Measurements from ENCODE around the gene MBD3L3. TPM values are rescaled to one million over a fixed set of nuclear protein-coding genes. Genes with fewer than 3 reads are reported as not detected.
A peak's percentile ranks its signal among the peaks of the same experiment; 100 is the strongest.

The MBD3L3 gene
- total and polyA plus RNA-seq, 5 donors from 2014 or later: not detected

GRCh38 chr19:7098096-7098495, 39.6 kb upstream of the MBD3L3 start:
- Histone ChIP-seq H3K27me3 (ENCODE audit: control insufficient read depth, insufficient read depth, low read length) (no peaks in the 10 kb centered on the region), H3K27ac (ENCODE audit: insufficient read depth, low read length, poor library complexity, severe bottlenecking) (no peak overlapping the region), H3K9me3 (ENCODE audit: control insufficient read depth in 2 of 2, low read length in 2 of 2) (peaks cover 11 to 31% of the 10 kb centered on the region in 2 experiments), H3K4me1 (ENCODE audit: control insufficient read depth, insufficient read depth, low read length, poor library complexity, severe bottlenecking) (peaks cover 20% of the 10 kb centered on the region), H3K4me3 (ENCODE audit: low read depth, low read length) (peak overlapping the region; percentile 62), H3K36me3 (ENCODE audit: control insufficient read depth, insufficient read depth, low read length) (no peaks in the 10 kb centered on the region)
- ATAC-seq (ENCODE audit: low read depth in 2 of 2): no peak
- Mint-ChIP-seq H3K27me3 (peaks cover 14% of the 10 kb centered on the region), H3K4me3 (peak overlapping the region; percentile 85 to 99 (median 94)), H3K27ac (peak overlapping the region; percentile 89 to 96 (median 92)), H3K4me1 (peaks cover 5 to 33% (median 19%) of the 10 kb centered on the region in 4 donors), H3K9me3 (peaks cover 3 to 41% (median 12%) of the 10 kb centered on the region in 7 donors), H3K36me3 (peaks cover 8% of the 10 kb centered on the region)
- no peak for DNase-seq

GRCh38 chr19:7088999-7089398, 30.5 kb upstream of the MBD3L3 start:
- Histone ChIP-seq H3K36me3 (ENCODE audit: control insufficient read depth, insufficient read depth, low read length) (peaks cover 6% of the 10 kb centered on the region), H3K4me1 (ENCODE audit: control insufficient read depth, insufficient read depth, low read length, poor library complexity, severe bottlenecking) (no peaks in the 10 kb centered on the region), H3K9me3 (ENCODE audit: control insufficient read depth in 2 of 2, low read length in 2 of 2) (peaks cover 50 to 91% of the 10 kb centered on the region in 2 experiments), H3K27me3 (ENCODE audit: control insufficient read depth, insufficient read depth, low read length) (no peaks in the 10 kb centered on the region), H3K27ac (ENCODE audit: insufficient read depth, low read length, poor library complexity, severe bottlenecking) (no peak overlapping the region), H3K4me3 (ENCODE audit: low read depth, low read length) (no peak overlapping the region)
- Mint-ChIP-seq H3K27ac (no peak overlapping the region), H3K9me3 (peaks cover 0 to 62% (median 9%) of the 10 kb centered on the region in 7 donors), H3K4me3 (no peak overlapping the region), H3K27me3 (no peaks in the 10 kb centered on the region), H3K4me1 (no peaks in the 10 kb centered on the region), H3K36me3 (peaks cover 6% of the 10 kb centered on the region)
- ATAC-seq (ENCODE audit: low read depth in 2 of 2) (no peak), DNase-seq (no peak)

GRCh38 chr19:7083076-7083956, 24.8 kb upstream of the MBD3L3 start:
- peaks cover 0 to 74% (median 22%) of the 10 kb centered on the region in 7 donors for H3K9me3 Mint-ChIP-seq
- no peak for ATAC-seq (ENCODE audit: low read depth in 2 of 2)
- peaks cover 0 to 3% (median 1%) of the 10 kb centered on the region in 4 donors for H3K4me1 Mint-ChIP-seq
- DNase-seq: peak in 1 of 3 donors; percentile 44
- H3K4me3 Mint-ChIP-seq: peak overlapping the region in 1 of 4 donors; percentile 41
- peaks cover 58% of the 10 kb centered on the region for H3K36me3 Mint-ChIP-seq
- Histone ChIP-seq H3K4me3 (ENCODE audit: low read depth, low read length) (peak overlapping the region; percentile 24), H3K27ac (ENCODE audit: insufficient read depth, low read length, poor library complexity, severe bottlenecking) (no peak overlapping the region), H3K9me3 (ENCODE audit: control insufficient read depth in 2 of 2, low read length in 2 of 2) (peaks cover 87 to 98% of the 10 kb centered on the region in 2 experiments), H3K27me3 (ENCODE audit: control insufficient read depth, insufficient read depth, low read length) (no peaks in the 10 kb centered on the region), H3K36me3 (ENCODE audit: control insufficient read depth, insufficient read depth, low read length) (peaks cover 62% of the 10 kb centered on the region), H3K4me1 (ENCODE audit: control insufficient read depth, insufficient read depth, low read length, poor library complexity, severe bottlenecking) (no peaks in the 10 kb centered on the region)
- H3K27me3 Mint-ChIP-seq: no peaks in the 10 kb centered on the region
- no peak overlapping the region for H3K27ac Mint-ChIP-seq

- no peak overlapping the region for H3K4me3 Mint-ChIP-seq
Measured at GRCh38 chr19:7078008-7078407, 19.5 kb upstream of the MBD3L3 start.

GRCh38 chr19:7076151-7076550, 17.7 kb upstream of the MBD3L3 start:
- peaks cover 0 to 56% (median 15%) of the 10 kb centered on the region in 7 donors for H3K9me3 Mint-ChIP-seq
- Histone ChIP-seq H3K27me3 (ENCODE audit: control insufficient read depth, insufficient read depth, low read length) (no peaks in the 10 kb centered on the region), H3K4me3 (ENCODE audit: low read depth, low read length) (no peak overlapping the region), H3K4me1 (ENCODE audit: control insufficient read depth, insufficient read depth, low read length, poor library complexity, severe bottlenecking) (no peaks in the 10 kb centered on the region), H3K36me3 (ENCODE audit: control insufficient read depth, insufficient read depth, low read length) (peaks cover 92% of the 10 kb centered on the region), H3K9me3 (ENCODE audit: control insufficient read depth in 2 of 2, low read length in 2 of 2) (peaks cover 51 to 59% of the 10 kb centered on the region in 2 experiments), H3K27ac (ENCODE audit: insufficient read depth, low read length, poor library complexity, severe bottlenecking) (no peak overlapping the region)
- peaks cover 0 to 22% (median 5%) of the 10 kb centered on the region in 4 donors for H3K4me1 Mint-ChIP-seq
- H3K4me3 Mint-ChIP-seq: no peak overlapping the region
- H3K36me3 Mint-ChIP-seq: peaks cover 77% of the 10 kb centered on the region
- ATAC-seq (ENCODE audit: low read depth in 2 of 2): no peak
- peaks cover 4% of the 10 kb centered on the region for H3K27me3 Mint-ChIP-seq
- no peak overlapping the region for H3K27ac Mint-ChIP-seq
- no peak for DNase-seq

More at GRCh38 chr19:7078008-7078407, 19.5 kb upstream of the MBD3L3 start:
- H3K36me3 ChIP-seq (ENCODE audit: control insufficient read depth, insufficient read depth, low read length): peaks cover 97% of the 10 kb centered on the region
- DNase-seq: no peak
- peaks cover 81% of the 10 kb centered on the region for H3K36me3 Mint-ChIP-seq
- peaks cover 0 to 73% (median 22%) of the 10 kb centered on the region in 7 donors for H3K9me3 Mint-ChIP-seq
- H3K4me3 ChIP-seq (ENCODE audit: low read depth, low read length): no peak overlapping the region
- no peak for ATAC-seq (ENCODE audit: low read depth in 2 of 2)
- H3K27me3 Mint-ChIP-seq: peaks cover 4% of the 10 kb centered on the region
- H3K27ac Mint-ChIP-seq: no peak overlapping the region
- peaks cover 66 to 78% of the 10 kb centered on the region in 2 experiments for H3K9me3 ChIP-seq (ENCODE audit: control insufficient read depth in 2 of 2, low read length in 2 of 2)
- no peaks in the 10 kb centered on the region for H3K27me3 ChIP-seq (ENCODE audit: control insufficient read depth, insufficient read depth, low read length)
- no peak overlapping the region for H3K27ac ChIP-seq (ENCODE audit: insufficient read depth, low read length, poor library complexity, severe bottlenecking)
- H3K4me1 Mint-ChIP-seq: peaks cover 0 to 11% (median 3%) of the 10 kb centered on the region in 4 donors
- H3K4me1 ChIP-seq (ENCODE audit: control insufficient read depth, insufficient read depth, low read length, poor library complexity, severe bottlenecking): no peaks in the 10 kb centered on the region

GRCh38 chr19:7074705-7075282, 16.3 kb upstream of the MBD3L3 start:
- Mint-ChIP-seq H3K4me3 (no peak overlapping the region), H3K36me3 (peaks cover 63% of the 10 kb centered on the region), H3K27me3 (peaks cover 4% of the 10 kb centered on the region), H3K4me1 (peaks cover 0 to 32% (median 8%) of the 10 kb centered on the region in 4 donors), H3K27ac (no peak overlapping the region), H3K9me3 (peaks cover 0 to 44% (median 9%) of the 10 kb centered on the region in 7 donors)
- no peaks in the 10 kb centered on the region for H3K27me3 ChIP-seq (ENCODE audit: control insufficient read depth, insufficient read depth, low read length)
- no peak overlapping the region for H3K4me3 ChIP-seq (ENCODE audit: low read depth, low read length)
- H3K36me3 ChIP-seq (ENCODE audit: control insufficient read depth, insufficient read depth, low read length): peaks cover 81% of the 10 kb centered on the region
- ATAC-seq (ENCODE audit: low read depth in 2 of 2) (no peak), DNase-seq (no peak)
- H3K27ac ChIP-seq (ENCODE audit: insufficient read depth, low read length, poor library complexity, severe bottlenecking): no peak overlapping the region
- peaks cover 10% of the 10 kb centered on the region for H3K4me1 ChIP-seq (ENCODE audit: control insufficient read depth, insufficient read depth, low read length, poor library complexity, severe bottlenecking)
- peaks cover 39 to 45% of the 10 kb centered on the region in 2 experiments for H3K9me3 ChIP-seq (ENCODE audit: control insufficient read depth in 2 of 2, low read length in 2 of 2)

GRCh38 chr19:7072541-7072940, 14.1 kb upstream of the MBD3L3 start:
- peaks cover 7% of the 10 kb centered on the region for H3K27me3 Mint-ChIP-seq
- Histone ChIP-seq H3K27me3 (ENCODE audit: control insufficient read depth, insufficient read depth, low read length) (no peaks in the 10 kb centered on the region), H3K27ac (ENCODE audit: insufficient read depth, low read length, poor library complexity, severe bottlenecking) (no peak overlapping the region), H3K36me3 (ENCODE audit: control insufficient read depth, insufficient read depth, low read length) (peaks cover 59% of the 10 kb centered on the region), H3K9me3 (ENCODE audit: control insufficient read depth in 2 of 2, low read length in 2 of 2) (peaks cover 19 to 25% of the 10 kb centered on the region in 2 experiments), H3K4me3 (ENCODE audit: low read depth, low read length) (no peak overlapping the region), H3K4me1 (ENCODE audit: control insufficient read depth, insufficient read depth, low read length, poor library complexity, severe bottlenecking) (peaks cover 12% of the 10 kb centered on the region)
- H3K27ac Mint-ChIP-seq: peak overlapping the region in 1 of 3 donors; percentile 95
- H3K4me3 Mint-ChIP-seq: peak overlapping the region; percentile 70 to 85 (median 77)
- peaks cover 0 to 39% (median 14%) of the 10 kb centered on the region in 4 donors for H3K4me1 Mint-ChIP-seq
- ATAC-seq (ENCODE audit: low read depth in 2 of 2) (no peak), DNase-seq (no peak)
- peaks cover 0 to 24% (median 5%) of the 10 kb centered on the region in 7 donors for H3K9me3 Mint-ChIP-seq
- H3K36me3 Mint-ChIP-seq: peaks cover 42% of the 10 kb centered on the region

Data from CD4-positive, CD25-positive, alpha-beta regulatory T cell (primary cell).